ENCODE results near the gene TIMM29.

DNA sequence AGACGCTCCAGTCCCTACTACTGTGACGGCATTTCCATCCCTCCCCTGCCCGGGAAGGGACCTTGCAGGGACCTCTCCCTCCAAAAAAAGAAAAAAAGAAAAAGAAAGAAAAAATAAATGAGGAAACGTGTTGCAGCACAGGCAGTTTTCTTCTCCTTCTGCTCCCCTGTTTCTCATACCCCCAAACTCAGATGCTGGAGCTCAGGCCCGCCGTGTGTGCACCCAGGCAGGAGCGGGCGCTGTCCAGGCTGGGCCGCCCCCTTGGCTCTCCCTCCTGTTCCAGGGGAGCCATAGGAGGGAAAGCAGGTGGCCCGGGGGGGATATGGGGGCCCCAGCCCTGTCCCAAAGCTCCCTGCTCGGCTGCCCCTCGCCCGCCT is 6.0 kb upstream of the TIMM29 start:
- TF ChIP-seq, protein P1, sequence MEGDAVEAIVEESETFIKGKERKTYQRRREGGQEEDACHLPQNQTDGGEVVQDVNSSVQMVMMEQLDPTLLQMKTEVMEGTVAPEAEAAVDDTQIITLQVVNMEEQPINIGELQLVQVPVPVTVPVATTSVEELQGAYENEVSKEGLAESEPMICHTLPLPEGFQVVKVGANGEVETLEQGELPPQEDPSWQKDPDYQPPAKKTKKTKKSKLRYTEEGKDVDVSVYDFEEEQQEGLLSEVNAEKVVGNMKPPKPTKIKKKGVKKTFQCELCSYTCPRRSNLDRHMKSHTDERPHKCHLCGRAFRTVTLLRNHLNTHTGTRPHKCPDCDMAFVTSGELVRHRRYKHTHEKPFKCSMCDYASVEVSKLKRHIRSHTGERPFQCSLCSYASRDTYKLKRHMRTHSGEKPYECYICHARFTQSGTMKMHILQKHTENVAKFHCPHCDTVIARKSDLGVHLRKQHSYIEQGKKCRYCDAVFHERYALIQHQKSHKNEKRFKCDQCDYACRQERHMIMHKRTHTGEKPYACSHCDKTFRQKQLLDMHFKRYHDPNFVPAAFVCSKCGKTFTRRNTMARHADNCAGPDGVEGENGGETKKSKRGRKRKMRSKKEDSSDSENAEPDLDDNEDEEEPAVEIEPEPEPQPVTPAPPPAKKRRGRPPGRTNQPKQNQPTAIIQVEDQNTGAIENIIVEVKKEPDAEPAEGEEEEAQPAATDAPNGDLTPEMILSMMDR (IDR thresholded peaks at IDR 0.05): no peak
- TF ChIP-seq POLR2A (IDR thresholded peaks at IDR 0.05): no peak
- TF ChIP-seq POLR2AphosphoS5 (IDR thresholded peaks at IDR 0.05): no peak

All from suprapubic skin (tissue), 4 donors.